ENCODE measurements around the gene PRMT1.

The PRMT1 gene

DNA sequence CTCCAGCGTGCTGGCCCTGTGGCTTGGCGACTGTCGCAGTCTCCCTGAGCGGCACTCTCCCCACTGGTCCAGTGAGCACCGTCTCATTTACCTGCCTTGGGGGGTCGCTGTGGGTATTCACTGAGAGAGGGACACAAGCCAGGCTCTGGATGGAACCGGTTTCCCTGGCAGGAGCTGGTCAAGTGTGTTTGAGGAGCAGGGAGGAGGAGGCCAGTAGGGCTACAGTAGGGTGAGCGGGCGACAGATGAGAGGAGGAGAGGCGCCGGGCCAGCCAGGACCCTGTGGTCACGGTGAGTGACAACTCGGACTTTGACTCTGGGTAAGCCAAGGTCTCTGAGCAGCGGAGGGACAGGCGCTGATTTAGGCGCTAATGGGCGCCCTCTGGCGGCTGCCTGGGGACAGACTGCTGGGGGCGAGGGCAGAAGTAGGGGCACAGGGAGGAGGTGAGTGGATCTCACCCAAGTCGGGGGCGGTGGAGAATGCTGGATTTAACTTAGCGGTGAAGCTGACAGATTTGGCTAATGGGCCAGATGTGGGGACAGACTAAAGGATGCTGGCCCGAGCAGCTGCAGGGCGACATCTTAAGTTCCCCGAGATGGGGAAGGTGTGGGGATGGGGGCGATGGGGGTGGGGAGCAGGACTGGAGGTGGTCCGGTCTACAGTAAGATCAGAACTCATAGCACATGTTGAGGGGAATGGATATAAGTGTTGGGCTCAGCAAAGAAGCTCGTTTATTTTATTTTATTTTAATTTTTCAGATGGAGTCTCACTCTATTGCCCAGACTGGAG is 4.7 kb upstream of the PRMT1 start:
- DNase-seq: peak; percentile 45

- DNase-seq: no peak
Observed at GRCh38 chr19:49676136-49676783, 811 bp upstream of the PRMT1 start.

DNA sequence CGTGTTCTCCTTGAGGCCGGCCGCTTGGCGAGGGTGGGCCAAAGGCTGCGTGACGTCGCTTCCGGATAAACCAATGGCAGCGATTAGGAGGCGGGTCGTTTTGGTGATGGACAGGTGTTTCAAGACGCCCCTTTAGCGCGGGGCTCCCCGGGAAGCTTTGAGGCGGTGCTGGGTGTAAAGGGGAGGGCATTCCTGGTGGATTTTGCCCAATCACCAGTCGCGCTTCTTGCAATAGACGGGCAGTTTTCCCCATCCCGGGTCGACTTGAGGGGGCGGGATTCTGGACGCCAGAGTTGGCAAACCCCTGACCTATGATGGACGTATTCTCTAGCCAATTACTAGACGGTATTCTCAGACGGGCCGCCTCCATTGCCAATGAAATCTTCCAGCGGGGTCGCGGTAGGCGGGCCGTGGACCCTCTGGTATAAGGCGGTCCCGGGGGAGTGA is 264 bp upstream of the PRMT1 start:
- DNase-seq: peak; percentile 82

DNA sequence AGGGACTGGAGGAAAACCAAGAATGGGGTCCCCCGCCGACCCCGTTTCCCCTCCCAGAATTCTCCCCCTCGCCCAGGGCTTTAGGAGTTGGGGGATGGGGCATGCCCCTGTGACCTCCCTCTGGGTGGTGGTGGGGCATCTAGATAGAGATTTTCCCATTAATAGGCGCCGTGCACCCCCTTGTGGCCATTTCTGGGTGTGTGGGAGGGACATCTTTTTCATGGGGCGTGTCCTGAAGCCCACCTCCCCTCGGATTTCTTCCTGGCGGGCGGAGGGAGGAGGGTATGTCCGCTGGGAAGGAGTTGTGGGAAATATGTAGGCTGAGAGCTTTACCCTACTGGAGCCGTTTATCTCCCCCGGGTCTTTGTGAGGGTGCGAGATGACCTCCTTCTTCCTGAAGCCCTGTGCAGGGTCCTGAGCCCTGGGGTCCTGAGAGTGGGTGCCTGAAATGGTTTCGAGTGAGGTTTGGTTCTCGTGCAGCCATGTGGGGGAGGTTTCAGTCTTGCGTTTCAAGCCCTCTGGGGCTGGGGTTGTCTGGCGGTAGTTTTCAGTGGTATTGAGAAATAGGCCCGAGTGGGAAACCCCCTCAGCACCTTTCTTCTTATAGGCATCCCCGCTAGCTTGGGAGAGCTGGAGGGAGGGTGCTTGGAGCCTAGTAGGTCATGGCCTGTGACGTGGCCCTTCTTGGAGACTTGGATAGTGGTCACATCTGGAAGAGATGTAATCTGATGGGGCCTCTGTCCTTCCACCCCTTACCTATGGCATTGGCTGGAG is 1.0 kb downstream of the PRMT1 start:
- no peak for DNase-seq

DNA sequence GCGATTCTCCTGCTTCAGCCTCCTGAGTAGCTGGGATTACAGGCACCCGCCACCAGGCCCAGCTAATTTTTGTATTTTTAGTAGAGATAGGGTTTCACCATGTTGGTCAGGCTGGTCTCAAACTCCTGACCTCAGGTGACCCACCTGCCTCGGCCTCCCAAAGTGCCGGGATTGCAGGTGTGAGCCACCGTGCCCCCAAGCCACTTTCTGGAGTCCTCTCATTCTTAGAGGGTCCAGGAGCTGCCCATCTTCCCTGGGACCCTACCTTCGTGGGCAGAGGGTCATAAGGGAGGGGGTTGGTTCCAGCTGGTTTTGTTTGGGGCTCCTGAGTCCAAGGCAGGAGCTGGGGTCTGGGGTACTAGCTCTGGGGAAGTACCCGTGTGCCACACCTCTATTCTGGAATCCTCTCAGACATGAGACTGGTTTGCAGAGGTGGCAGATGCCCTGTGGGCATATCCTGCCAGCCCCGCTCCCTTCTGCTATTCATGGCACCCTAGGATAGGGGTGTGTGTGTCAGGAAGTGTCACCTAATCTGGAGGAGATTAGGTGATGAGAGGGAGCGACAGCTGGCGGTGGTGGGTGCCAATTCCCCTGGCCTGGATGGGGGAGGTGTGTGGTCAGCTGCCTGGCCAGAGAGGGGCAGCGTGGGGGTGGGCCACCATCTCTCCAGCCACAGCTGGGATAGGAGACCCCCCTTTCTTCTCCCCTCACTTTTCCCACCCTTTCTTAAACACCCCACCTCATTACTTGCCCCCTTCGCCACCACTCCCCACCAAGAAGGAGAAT is 2.1 kb downstream of the PRMT1 start:
- DNase-seq: no peak

DNA sequence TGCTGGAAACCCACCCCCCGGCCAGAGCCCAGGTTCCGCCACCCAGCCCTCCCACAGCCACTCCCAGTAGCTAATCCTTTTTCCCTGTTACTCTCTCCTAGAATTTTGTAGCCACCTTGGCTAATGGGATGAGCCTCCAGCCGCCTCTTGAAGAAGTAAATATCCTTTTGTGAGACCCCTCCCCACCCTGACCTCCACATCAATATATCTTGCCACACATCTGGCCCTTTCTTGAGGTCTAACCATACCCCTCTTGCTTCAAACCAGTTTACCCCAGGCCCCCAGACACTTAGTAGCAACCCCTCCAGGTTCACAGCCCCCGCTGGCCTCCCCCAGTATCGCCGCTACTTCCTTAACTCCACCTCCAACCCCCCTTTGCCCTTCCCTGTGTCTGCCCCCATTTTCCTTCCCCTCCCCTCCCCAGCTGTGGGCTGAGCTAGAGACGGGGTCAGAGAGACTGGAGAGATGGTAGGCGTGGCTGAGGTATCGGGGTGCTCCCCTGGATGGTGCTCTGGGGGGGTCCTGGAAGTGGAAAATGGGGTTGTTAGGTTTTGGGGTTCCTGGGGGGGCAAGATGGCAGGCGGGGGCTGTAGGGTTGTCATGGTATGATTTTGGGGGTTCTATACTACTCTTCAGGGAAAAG is 2.8 kb downstream of the PRMT1 start:
- DNase-seq: no peak

- DNase-seq: peak; percentile 87
Observed at GRCh38 chr19:49680421-49681351, 3.6 kb downstream of the PRMT1 start.

- no peak for DNase-seq
Observed at GRCh38 chr19:49681830-49682229, 4.8 kb downstream of the PRMT1 start.

GRCh38 chr19:49682274-49682673 is 5.2 kb downstream of the PRMT1 start:
- no peak for DNase-seq

DNA sequence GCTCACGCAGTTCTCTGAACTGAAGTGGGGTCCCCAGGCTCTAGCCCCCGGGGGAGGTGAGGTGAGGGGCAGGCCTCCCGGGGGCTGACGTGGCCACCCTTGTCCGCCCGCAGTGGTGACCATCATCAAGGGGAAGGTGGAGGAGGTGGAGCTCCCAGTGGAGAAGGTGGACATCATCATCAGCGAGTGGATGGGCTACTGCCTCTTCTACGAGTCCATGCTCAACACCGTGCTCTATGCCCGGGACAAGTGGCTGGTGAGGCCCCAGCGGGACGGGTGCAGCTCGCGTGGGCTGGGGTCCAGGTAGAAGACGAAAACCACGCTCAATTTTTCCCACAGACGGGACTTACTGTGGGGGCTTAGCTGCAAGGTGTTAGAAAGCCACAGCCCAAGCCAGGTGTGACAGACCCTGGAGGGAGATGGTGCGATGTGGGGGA is 6.8 kb downstream of the PRMT1 start:
- no peak for DNase-seq

- no peak for DNase-seq
Observed at GRCh38 chr19:49684251-49684982, 7.3 kb downstream of the PRMT1 start.

GRCh38 chr19:49684983-49685553 is 8.0 kb downstream of the PRMT1 start:
- DNase-seq: no peak

DNA sequence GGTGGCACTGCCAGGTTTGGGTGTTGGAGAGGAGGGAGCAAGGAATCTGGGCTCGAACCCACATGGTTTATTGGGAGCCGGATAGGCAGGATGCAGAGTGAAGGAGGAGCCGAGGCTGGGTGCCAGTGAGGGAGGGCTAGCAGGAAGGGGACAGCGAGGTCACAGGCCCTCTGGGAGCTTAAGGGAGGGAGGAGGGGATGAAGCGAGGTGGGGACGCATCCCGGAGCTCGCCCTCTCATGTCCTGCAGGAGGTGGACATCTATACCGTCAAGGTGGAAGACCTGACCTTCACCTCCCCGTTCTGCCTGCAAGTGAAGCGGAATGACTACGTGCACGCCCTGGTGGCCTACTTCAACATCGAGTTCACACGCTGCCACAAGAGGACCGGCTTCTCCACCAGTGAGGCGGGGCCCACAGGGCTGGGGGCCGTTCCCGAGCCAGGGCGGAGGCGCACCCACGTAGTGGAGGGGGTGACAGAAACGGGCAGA is 8.8 kb downstream of the PRMT1 start:
- DNase-seq: no peak

GRCh38 chr19:49686503-49687088 is 9.5 kb downstream of the PRMT1 start:
- no peak for DNase-seq

- DNase-seq: no peak
Observed at GRCh38 chr19:49687150-49687549, 10.1 kb downstream of the PRMT1 start.

DNA sequence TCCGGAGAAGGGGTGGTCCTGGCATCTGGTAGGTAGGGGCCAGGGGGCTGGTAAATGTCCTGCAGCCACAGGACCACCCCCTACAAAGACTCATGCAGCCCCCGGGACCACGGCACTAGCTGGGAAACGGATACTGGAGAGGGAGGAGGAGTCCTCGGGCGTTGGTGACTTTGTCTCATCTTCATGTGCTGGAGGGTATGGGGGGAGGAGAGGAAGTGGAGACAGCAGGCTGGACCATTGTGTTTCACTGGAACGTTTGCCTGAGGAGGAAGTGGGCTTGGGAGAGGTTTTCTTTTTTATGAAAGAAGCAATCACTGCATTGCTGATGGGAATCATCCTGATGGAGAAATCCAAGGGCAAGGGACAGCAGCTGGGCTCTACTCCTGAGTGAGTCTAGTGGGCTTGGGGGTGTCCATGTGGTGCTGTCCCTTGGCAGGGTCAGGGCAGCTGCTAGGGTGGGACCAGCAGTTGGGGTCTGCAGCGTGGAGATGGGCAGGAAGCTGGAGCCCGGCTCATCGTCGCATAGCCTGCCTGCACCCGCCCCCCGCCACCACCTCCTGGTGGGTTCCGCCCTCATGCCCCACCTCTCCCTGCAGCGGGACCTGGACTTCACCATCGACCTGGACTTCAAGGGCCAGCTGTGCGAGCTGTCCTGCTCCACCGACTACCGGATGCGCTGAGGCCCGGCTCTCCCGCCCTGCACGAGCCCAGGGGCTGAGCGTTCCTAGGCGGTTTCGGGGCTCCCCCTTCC is 10.7 kb downstream of the PRMT1 start:
- DNase-seq: no peak

GRCh38 chr19:49688531-49689132 is 11.6 kb downstream of the PRMT1 start:
- DNase-seq: no peak
